Glutamatergic neuron (in vitro differentiated cells): ENCODE data around the gene INVS. TPM values are rescaled to one million over a fixed set of nuclear protein-coding genes. Genes with fewer than 3 reads are reported as not detected.
"Not testable (repeated sequence)": the region's sequence is repeated elsewhere in the genome, so short reads cannot be mapped to it uniquely, and the experiment has no call there.

Experiments
- DNase-seq: peaks from one replicate; pipeline ENCODE4 v3.0.0; 2022
- H3K27ac Mint-ChIP-seq: one replicate; pipeline ENCODE4 v1.8.0; 2020; ENCODE audit warnings: mild to moderate bottlenecking, mixed read lengths, inconsistent platforms; ENCODE audit not compliant: unreplicated experiment
- H3K27me3 Mint-ChIP-seq: one replicate; pipeline ENCODE4 v1.8.0; 2020; ENCODE audit warnings: mild to moderate bottlenecking, moderate library complexity, mixed read lengths, inconsistent platforms; ENCODE audit not compliant: unreplicated experiment
- H3K36me3 Mint-ChIP-seq: one replicate; pipeline ENCODE4 v1.8.0; 2020; ENCODE audit warnings: mild to moderate bottlenecking, mixed read lengths, inconsistent platforms; ENCODE audit not compliant: unreplicated experiment
- H3K4me1 Mint-ChIP-seq: one replicate; pipeline ENCODE4 v1.8.0; 2020; ENCODE audit warnings: mild to moderate bottlenecking, low read depth, mixed read lengths, inconsistent platforms; ENCODE audit not compliant: unreplicated experiment
- H3K4me3 Mint-ChIP-seq: one replicate; pipeline ENCODE4 v1.8.0; 2020; ENCODE audit warnings: mild to moderate bottlenecking, mixed read lengths, inconsistent platforms; ENCODE audit not compliant: unreplicated experiment
- H3K9me3 Mint-ChIP-seq: one replicate; pipeline ENCODE4 v1.8.0; 2020; ENCODE audit warnings: mild to moderate bottlenecking, moderate library complexity, mixed read lengths, inconsistent platforms; ENCODE audit not compliant: unreplicated experiment
- total RNA-seq: library from RNA; stranded (reverse); fragmentation: NEBNext Ultra II Directional; extraction: Animal tissue kit (Norgen Biotek cat#: 25700); gene quantifications from one replicate; pipeline ENCODE4 v1.2.1, GENCODE V29; 2021; ENCODE audit not compliant: unreplicated experiment
- TF ChIP-seq, protein P1 (sequence below): fragments of 200-600 bp; sonication (generic); IDR thresholded peaks from one replicate; pipeline ENCODE4 v1.5.0; 2021; ENCODE audit not compliant: partially characterized antibody, unreplicated experiment

The INVS gene
- total RNA-seq, 1 donor from 2014 or later: 33.4 TPM

DNA sequence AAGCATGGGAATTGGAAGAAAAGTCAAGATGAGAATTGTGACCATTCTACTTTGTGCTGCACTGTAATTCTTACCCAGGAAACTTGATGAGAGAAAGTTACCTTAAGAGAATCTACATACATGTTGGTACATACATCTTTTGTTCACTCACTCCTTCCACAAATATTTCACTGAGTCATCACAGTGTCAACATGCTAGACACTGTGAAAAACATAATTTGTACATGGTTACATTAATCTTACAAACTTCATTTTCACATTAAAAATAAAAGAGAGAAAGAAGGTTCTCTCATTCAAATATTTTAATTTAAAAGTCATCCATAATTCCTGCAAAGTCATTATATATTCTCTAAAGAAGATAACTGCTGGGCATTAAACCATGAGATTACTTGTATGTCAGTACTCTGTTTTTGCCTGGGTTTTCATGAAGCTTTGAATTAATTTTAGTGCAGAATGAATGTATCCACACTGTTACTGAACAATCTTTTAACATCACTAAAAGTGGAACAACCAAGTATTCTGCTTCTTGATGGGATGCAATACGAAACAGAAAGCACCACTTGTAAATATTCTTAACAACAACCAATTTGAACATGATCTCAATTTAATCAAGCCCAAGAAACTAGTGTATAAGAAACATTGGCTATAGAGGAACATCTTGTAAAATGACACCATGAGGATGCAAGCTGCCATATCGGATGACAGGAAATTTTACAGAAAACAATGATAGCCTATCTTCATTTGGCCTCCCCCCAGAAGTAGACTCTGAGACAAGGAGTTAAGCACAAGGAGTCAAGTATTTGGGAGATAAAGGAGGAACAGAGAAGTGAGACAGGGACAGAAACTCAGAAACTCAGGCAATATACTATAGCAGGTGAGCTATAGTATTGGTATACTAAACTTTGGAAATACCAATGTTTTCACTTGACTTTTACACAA lies 28.7 kb upstream of the INVS start:
- TF ChIP-seq, protein P1, sequence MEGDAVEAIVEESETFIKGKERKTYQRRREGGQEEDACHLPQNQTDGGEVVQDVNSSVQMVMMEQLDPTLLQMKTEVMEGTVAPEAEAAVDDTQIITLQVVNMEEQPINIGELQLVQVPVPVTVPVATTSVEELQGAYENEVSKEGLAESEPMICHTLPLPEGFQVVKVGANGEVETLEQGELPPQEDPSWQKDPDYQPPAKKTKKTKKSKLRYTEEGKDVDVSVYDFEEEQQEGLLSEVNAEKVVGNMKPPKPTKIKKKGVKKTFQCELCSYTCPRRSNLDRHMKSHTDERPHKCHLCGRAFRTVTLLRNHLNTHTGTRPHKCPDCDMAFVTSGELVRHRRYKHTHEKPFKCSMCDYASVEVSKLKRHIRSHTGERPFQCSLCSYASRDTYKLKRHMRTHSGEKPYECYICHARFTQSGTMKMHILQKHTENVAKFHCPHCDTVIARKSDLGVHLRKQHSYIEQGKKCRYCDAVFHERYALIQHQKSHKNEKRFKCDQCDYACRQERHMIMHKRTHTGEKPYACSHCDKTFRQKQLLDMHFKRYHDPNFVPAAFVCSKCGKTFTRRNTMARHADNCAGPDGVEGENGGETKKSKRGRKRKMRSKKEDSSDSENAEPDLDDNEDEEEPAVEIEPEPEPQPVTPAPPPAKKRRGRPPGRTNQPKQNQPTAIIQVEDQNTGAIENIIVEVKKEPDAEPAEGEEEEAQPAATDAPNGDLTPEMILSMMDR: no peak
- Mint-ChIP-seq H3K27ac (peak overlapping the region; percentile 66), H3K27me3 (peaks cover 3% of the 10 kb centered on the region), H3K4me3 (no peak overlapping the region), H3K9me3 (peaks cover 9% of the 10 kb centered on the region), H3K4me1 (peaks cover 15% of the 10 kb centered on the region), H3K36me3 (peaks cover 5% of the 10 kb centered on the region)
- no peak for DNase-seq

DNA sequence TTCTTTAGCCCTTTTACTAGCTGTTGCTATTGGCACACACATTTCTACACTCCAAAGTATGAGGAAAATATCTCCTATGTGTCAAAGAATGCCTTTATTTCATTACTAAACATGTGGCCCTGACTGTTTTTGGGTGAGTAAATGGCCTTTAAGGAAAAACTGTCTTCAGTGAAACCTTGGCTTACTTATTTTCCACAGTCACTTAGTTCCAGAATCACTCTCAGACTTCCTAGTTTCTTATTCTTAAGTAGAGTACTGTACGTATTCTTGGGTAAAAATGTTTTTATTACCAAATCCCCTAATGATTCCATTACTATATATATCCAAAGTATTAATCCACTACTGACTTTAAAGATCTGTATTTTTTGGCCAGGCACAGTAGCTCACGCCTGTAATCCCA lies 27.8 kb upstream of the INVS start:
- DNase-seq: no peak
- peaks cover 15% of the 10 kb centered on the region for H3K4me1 Mint-ChIP-seq
- peaks cover 3% of the 10 kb centered on the region for H3K27me3 Mint-ChIP-seq
- TF ChIP-seq, protein P1: no peak
- H3K4me3 Mint-ChIP-seq: no peak overlapping the region
- H3K9me3 Mint-ChIP-seq: peaks cover 9% of the 10 kb centered on the region
- peaks cover 5% of the 10 kb centered on the region for H3K36me3 Mint-ChIP-seq
- no peak overlapping the region for H3K27ac Mint-ChIP-seq

DNA sequence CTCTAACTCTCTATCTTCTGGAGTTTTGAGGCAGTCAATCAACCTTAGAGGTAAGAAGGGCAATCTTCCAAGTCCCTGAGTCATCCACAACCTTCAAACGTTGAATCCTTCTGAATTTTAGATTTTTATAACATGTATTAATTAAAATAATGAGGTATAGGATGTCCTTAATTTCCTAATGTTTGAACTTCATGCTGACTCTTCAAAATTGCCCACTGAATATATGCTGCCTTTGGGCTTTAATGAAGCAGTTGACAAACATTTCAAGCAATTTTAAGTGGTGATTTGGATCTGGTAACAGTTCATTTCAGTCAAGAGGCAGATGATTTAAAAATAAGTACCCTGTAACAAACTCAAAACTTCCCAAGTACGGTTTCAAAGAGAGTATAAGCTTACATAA lies 26.2 kb upstream of the INVS start:
- TF ChIP-seq, protein P1: no peak
- DNase-seq: no peak
- Mint-ChIP-seq H3K4me3 (no peak overlapping the region), H3K27me3 (no peaks in the 10 kb centered on the region), H3K4me1 (peaks cover 10% of the 10 kb centered on the region), H3K9me3 (peaks cover 3% of the 10 kb centered on the region), H3K27ac (no peak overlapping the region), H3K36me3 (no peaks in the 10 kb centered on the region)

DNA sequence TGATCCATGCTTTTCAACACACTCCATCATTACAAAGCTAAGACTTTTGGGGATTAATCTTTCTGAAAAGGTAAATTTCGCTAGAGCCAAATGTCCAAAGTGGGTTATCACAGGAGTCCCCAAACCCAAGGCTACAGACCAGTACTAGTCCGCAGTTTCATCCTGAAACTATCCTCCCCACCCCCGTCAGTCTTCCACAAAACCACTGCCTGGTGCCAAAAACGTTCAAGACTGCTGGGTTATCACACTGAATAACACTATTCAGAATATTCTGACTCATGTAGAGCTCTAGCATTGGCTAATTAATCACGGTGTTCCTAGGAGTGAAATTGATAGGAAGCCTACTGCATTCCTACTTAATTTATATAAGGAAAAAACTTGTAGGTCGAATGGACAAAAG lies 24.9 kb upstream of the INVS start:
- DNase-seq: no peak
- Mint-ChIP-seq H3K27me3 (no peaks in the 10 kb centered on the region), H3K36me3 (no peaks in the 10 kb centered on the region), H3K4me1 (peaks cover 14% of the 10 kb centered on the region), H3K27ac (no peak overlapping the region), H3K9me3 (peaks cover under 1% of the 10 kb centered on the region), H3K4me3 (no peak overlapping the region)
- TF ChIP-seq, protein P1: no peak

DNA sequence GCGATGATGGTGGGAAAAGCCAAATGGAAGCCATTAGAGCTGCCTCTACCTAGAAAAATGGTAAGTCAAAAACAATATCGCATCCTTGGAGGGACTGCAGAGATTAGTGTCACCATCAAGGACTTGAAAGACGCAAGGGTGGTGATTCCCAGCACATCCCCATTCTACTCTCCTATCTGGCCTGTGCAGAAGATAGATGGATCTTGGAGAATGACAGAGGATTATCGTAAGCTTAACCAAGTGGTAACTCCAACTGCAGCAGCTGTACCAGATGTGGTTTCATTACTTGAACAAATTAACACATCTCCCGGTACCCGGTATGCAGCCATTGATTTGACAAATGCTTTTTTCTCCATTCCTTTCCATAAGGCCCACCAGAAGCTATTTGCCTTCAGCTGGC lies 24.1 kb upstream of the INVS start:
- TF ChIP-seq, protein P1: no peak
- Mint-ChIP-seq H3K27me3 (no peaks in the 10 kb centered on the region), H3K9me3 (no peaks in the 10 kb centered on the region), H3K4me3 (no peak overlapping the region), H3K27ac (no peak overlapping the region), H3K36me3 (no peaks in the 10 kb centered on the region), H3K4me1 (peaks cover 17% of the 10 kb centered on the region)
- no peak for DNase-seq

DNA sequence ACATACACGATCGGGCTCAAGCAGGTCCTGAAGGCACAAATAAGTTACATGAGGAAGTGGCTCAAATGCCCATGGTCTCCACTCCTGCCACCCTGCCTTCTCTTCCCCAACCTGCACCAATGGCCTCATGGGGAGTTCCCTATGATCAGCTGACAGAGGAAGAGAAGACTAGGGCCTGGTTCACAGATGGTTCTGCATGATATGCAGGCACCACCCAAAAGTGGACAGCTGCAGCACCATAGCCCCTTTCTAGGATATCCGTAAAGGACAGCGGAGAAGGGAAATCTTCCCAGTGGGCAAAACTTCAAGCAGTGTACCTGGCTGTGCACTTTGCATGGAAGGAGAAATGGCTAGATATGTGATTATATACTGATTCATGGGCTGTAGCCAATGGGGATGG lies 22.8 kb upstream of the INVS start:
- H3K27me3 Mint-ChIP-seq, H3K27ac Mint-ChIP-seq, H3K36me3 Mint-ChIP-seq, DNase-seq, H3K9me3 Mint-ChIP-seq, H3K4me3 Mint-ChIP-seq: not testable (repeated sequence)
- peaks cover 18% of the 10 kb centered on the region for H3K4me1 Mint-ChIP-seq
